Cardiac fibroblast (primary cell): ENCODE measurements around the gene AXDND1.

ENCODE experiments used
- DNase-seq, 2 donors: peaks; one replicate each; pipeline versions ENCODE4 v3.0.0 to v3.0.0-alpha.2; 2010; ENCODE audit warnings: low read depth in 2 of 2
- H3K4me3 ChIP-seq, 2 donors: replicated peaks in 1 of 2; 1 replicate in 1 of 2; 2 replicates in 1 of 2; pipeline ENCODE4 v1.5.1; 2011; ENCODE audit warnings: low read depth in 2 of 2, low read length in 2 of 2, mild to moderate bottlenecking in 2 of 2, moderate library complexity in 1 of 2
- CTCF ChIP-seq: IDR thresholded peaks from one replicate; pipeline ENCODE4 v1.5.1; 2011; ENCODE audit warnings: low read depth, mild to moderate bottlenecking, low read length, inconsistent platforms

AXDND1 gene

GRCh38 chr1:179547021-179547535 is 181.3 kb downstream of the AXDND1 start:
- H3K4me3 ChIP-seq: no peak overlapping the region
- DNase-seq: no peak
- no peak for TF ChIP-seq CTCF

- TF ChIP-seq CTCF: no peak
- no peak for DNase-seq
- H3K4me3 ChIP-seq: no peak overlapping the region
These were observed 183.0 kb downstream of the AXDND1 start for GRCh38 chr1:179548666-179549367.

GRCh38 chr1:179549368-179549700 is 183.6 kb downstream of the AXDND1 start:
- no peak for TF ChIP-seq CTCF
- no peak overlapping the region for H3K4me3 ChIP-seq
- DNase-seq: no peak

- H3K4me3 ChIP-seq: no peak overlapping the region
- DNase-seq: peak; percentile 65 to 83
- no peak for TF ChIP-seq CTCF
These were observed 185.2 kb downstream of the AXDND1 start for GRCh38 chr1:179550746-179551682.

- no peak overlapping the region for H3K4me3 ChIP-seq
- no peak for TF ChIP-seq CTCF
- no peak for DNase-seq
These were observed 188.7 kb downstream of the AXDND1 start for GRCh38 chr1:179554427-179554826.

GRCh38 chr1:179558078-179558477 is 192.3 kb downstream of the AXDND1 start:
- no peak for DNase-seq
- no peak for TF ChIP-seq CTCF
- no peak overlapping the region for H3K4me3 ChIP-seq
